Nephron progenitor cell (in vitro differentiated cells): ENCODE data around the gene ATP5PO.
A peak's percentile ranks its signal among the peaks of the same experiment; 100 is the strongest.
"Not testable (repeated sequence)": the region's sequence is repeated elsewhere in the genome, so short reads cannot be mapped to it uniquely, and the experiment has no call there.

Experiments
- DNase-seq: peaks from one replicate; pipeline ENCODE4 v3.0.0; 2021
- H3K27ac Mint-ChIP-seq: 2 replicates; pipeline ENCODE4 v1.8.0; 2021; ENCODE audit warnings: mild to moderate bottlenecking, moderate library complexity, mixed read lengths
- H3K27me3 Mint-ChIP-seq: 2 replicates; pipeline ENCODE4 v1.8.0; 2021; ENCODE audit warnings: mild to moderate bottlenecking, low read depth, mixed read lengths; ENCODE audit not compliant: poor library complexity
- H3K36me3 Mint-ChIP-seq: 2 replicates; pipeline ENCODE4 v1.8.0; 2021; ENCODE audit warnings: low read depth, mixed read lengths
- H3K4me1 Mint-ChIP-seq: 2 replicates; pipeline ENCODE4 v1.8.0; 2021; ENCODE audit warnings: mixed read lengths
- H3K4me3 Mint-ChIP-seq: 2 replicates; pipeline ENCODE4 v1.8.0; 2021; ENCODE audit warnings: mild to moderate bottlenecking, moderate library complexity, mixed read lengths
- H3K9me3 Mint-ChIP-seq: 2 replicates; pipeline ENCODE4 v1.8.0; 2021; ENCODE audit warnings: mild to moderate bottlenecking, moderate library complexity, mixed read lengths
- TF ChIP-seq, protein P1 (sequence below): fragments of 200-600 bp; sonication (generic); IDR thresholded peaks from 2 replicates; pipeline ENCODE4 v1.5.0; 2021; ENCODE audit warnings: antibody characterized with exemption

The ATP5PO gene

DNA sequence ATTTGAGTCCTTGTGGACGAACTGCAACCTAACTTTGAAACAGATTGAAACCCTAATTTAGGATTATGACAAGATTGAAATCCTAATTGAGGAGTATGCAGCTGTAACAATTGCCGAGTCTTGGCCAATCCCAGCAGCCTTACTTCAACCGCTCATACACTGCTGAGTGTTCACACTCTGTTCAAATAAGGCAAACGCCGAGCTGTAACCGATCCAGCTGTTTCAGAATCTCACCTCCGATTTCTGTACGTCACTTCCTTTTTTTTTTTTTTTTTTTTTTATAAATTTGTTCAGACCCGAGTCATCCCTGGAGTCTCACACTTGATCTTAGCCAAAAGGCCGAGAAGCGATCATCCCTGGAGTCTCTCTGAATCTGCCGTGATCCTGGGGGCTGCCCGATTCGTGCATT lies 22.3 kb upstream of the ATP5PO start:
- Mint-ChIP-seq H3K27me3 (peaks cover 5% of the 10 kb centered on the region), H3K27ac (no peak overlapping the region), H3K4me1 (peaks cover 9% of the 10 kb centered on the region), H3K4me3 (no peak overlapping the region), H3K9me3 (peaks cover 33% of the 10 kb centered on the region), H3K36me3 (peaks cover 42% of the 10 kb centered on the region)
- no peak for DNase-seq
- TF ChIP-seq, protein P1, sequence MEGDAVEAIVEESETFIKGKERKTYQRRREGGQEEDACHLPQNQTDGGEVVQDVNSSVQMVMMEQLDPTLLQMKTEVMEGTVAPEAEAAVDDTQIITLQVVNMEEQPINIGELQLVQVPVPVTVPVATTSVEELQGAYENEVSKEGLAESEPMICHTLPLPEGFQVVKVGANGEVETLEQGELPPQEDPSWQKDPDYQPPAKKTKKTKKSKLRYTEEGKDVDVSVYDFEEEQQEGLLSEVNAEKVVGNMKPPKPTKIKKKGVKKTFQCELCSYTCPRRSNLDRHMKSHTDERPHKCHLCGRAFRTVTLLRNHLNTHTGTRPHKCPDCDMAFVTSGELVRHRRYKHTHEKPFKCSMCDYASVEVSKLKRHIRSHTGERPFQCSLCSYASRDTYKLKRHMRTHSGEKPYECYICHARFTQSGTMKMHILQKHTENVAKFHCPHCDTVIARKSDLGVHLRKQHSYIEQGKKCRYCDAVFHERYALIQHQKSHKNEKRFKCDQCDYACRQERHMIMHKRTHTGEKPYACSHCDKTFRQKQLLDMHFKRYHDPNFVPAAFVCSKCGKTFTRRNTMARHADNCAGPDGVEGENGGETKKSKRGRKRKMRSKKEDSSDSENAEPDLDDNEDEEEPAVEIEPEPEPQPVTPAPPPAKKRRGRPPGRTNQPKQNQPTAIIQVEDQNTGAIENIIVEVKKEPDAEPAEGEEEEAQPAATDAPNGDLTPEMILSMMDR, result no peak

DNA sequence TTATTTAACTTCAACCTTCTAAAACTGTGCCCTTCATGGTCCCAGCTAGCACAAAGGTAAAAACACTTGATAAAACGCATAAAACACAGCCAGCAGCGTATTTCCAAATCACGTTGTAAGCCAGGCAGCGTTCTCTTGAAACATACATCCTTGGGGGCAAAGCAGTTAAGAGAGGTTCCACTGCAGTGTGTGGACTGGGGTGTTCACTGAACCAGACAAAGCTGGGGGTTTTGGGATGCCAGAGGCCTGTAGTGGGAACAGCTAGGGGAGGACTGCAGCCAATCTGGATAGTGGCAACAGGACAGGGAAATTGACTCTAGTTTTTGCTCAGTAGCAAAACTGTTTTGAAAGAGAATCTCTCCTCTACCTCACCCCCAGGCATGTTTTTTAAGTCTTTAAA lies 21.5 kb upstream of the ATP5PO start:
- H3K4me3 Mint-ChIP-seq, result no peak overlapping the region
- H3K27ac Mint-ChIP-seq, result no peak overlapping the region
- peaks cover 41% of the 10 kb centered on the region for H3K9me3 Mint-ChIP-seq
- TF ChIP-seq, protein P1, result no peak
- peaks cover 48% of the 10 kb centered on the region for H3K36me3 Mint-ChIP-seq
- peaks cover 15% of the 10 kb centered on the region for H3K4me1 Mint-ChIP-seq
- H3K27me3 Mint-ChIP-seq, result peaks cover 5% of the 10 kb centered on the region
- no peak for DNase-seq

DNA sequence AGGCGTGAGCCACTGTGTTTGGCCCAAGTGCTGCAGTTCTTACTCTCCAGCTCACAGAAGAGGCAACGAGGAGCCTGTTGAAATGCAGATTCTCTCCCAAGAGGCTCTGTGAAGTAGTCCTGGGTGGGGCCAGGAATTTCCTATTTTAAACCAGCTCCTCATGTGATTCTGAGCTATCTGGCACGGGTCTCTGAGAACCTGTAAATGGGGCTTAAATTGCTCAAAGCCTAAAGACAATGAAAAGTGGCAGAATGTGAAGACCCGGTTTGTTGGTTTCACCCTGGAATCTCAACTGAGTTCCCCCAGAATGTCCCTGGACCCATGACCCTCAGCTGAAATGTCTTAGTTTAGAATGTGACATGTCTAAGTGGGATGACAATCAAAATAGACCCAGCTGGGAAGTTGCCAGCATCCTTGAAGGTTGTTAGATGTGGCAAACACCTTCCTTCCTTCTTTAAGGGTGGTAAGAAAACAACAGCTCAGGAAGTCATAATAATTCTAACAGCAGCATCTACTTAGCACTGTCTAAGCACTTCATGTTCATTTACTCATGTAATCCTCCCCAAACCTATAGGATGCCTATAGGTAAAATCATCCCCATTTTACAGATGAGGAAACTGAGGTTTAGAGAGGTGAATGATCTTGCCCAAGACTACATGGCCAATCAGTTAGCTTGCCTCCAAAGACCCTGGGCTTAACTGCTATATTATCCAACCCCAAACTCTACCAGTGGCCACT lies 20.9 kb upstream of the ATP5PO start:
- no peak overlapping the region for H3K27ac Mint-ChIP-seq
- H3K4me3 Mint-ChIP-seq, result no peak overlapping the region
- peaks cover 48% of the 10 kb centered on the region for H3K9me3 Mint-ChIP-seq
- peaks cover 21% of the 10 kb centered on the region for H3K4me1 Mint-ChIP-seq
- H3K36me3 Mint-ChIP-seq, result peaks cover 55% of the 10 kb centered on the region
- TF ChIP-seq, protein P1, result no peak
- H3K27me3 Mint-ChIP-seq, result peaks cover 5% of the 10 kb centered on the region
- DNase-seq, result no peak

DNA sequence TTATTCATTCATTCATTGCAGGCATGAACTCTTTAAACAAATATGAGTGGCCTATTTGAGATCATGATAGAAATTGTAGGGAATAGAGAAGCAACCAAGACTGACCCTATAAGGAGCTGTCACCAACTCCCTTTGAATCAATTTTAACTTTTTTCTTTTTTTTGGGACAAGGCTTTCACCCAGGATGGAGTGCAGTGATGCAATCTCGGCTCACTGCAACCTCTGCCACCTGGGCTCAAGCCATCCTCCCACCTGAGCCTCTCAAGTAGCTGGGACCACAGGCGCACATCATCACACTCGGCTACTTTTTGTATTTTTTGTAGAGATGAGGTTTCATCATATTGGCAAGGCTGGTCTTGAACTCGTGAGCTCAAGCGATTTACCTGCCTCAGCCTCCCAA lies 17.1 kb upstream of the ATP5PO start:
- Mint-ChIP-seq H3K27me3 (no peaks in the 10 kb centered on the region), H3K4me1 (peaks cover 15% of the 10 kb centered on the region), H3K4me3 (peak overlapping the region; percentile 89), H3K36me3 (peaks cover 26% of the 10 kb centered on the region), H3K9me3 (peaks cover 28% of the 10 kb centered on the region), H3K27ac (no peak overlapping the region)
- DNase-seq, result no peak
- TF ChIP-seq, protein P1, result no peak

DNA sequence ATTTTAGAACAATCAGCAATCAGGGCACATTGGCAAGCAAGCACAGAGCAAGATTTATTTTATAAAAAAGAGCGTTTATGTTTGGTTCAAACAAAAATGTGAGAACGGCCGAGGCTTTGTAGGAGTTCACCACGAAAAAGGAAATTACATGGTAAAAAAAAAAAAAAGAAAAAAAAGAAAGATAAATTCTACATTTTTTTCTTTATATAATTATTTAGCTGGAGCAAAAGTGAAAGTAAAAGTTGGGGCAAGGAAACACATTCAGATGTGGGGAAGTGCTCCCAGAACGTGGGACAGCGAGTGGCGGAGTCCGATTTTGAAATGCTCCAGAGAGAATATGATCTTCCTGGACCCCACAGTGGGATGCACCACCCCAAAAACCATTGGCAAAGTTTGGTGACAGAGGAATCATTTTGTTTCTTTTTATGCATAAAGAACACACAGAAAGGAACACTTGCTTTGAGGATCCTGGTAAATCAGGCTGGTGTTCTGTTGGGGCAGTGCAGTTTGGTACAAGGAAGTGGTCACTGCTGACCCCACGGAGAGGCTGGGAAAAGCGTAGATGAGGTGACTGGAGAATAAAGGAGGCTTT lies 16.3 kb upstream of the ATP5PO start:
- Mint-ChIP-seq H3K9me3 (peaks cover 28% of the 10 kb centered on the region), H3K27ac (peak overlapping the region; percentile 83), H3K4me3 (peak overlapping the region; percentile 89), H3K36me3 (peaks cover 26% of the 10 kb centered on the region), H3K4me1 (peaks cover 15% of the 10 kb centered on the region), H3K27me3 (no peaks in the 10 kb centered on the region)
- no peak for DNase-seq
- TF ChIP-seq, protein P1, result no peak

DNA sequence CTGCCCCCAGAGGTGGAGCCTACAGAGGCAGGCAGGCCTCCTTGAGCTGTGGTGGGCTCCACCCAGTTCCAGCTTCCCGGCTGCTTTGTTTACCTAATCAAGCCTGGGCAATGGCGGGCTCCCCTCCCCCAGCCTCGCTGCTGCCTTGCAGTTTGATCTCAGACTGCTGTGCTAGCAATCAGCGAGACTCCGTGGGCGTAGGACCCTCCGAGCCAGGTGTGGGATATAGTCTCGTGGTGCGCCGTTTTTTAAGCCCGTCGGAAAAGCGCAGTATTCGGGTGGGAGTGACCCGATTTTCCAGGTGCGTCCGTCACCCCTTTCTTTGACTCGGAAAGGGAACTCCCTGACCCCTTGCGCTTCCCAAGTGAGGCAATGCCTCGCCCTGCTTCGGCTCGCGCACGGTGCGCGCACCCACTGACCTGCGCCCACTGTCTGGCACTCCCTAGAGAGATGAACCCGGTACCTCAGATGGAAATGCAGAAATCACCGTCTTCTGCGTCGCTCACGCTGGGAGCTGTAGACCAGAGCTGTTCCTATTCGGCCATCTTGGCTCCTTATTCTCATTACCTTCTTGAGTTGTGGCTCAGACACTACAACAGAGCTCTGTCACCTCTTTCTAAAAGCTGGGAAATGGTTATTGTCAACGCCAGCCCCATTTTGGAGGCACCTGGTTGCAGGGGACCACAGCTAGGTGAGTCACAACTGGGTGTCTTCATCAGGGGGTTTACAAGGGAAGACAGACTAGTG lies 15.6 kb upstream of the ATP5PO start:
- DNase-seq, H3K27me3 Mint-ChIP-seq: not testable (repeated sequence)
- Mint-ChIP-seq H3K36me3 (peaks cover 26% of the 10 kb centered on the region), H3K4me3 (peak overlapping the region; percentile 89), H3K9me3 (peaks cover 28% of the 10 kb centered on the region), H3K4me1 (peaks cover 15% of the 10 kb centered on the region), H3K27ac (peak overlapping the region; percentile 83)

DNA sequence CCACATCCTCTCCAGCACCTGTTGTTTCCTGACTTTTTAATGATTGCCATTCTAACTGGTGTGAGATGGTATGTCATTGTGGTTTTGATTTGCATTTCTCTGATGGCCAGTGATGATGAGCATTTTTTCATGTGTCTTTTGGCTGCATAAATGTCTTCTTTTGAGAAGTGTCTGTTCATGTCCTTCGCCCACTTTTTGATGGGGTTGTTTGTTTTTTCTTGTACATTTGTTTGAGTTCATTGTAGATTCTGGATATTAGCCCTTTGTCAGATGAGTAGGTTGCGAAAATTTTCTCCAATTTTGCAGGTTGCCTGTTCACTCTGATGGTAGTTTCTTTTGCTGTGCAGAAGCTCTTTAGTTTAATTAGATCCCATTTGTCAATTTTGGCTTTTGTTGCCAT lies 10.6 kb upstream of the ATP5PO start:
- H3K27me3 Mint-ChIP-seq, H3K4me1 Mint-ChIP-seq, DNase-seq, H3K36me3 Mint-ChIP-seq, H3K27ac Mint-ChIP-seq, H3K4me3 Mint-ChIP-seq: not testable (repeated sequence)
- H3K9me3 Mint-ChIP-seq, result peaks cover 15% of the 10 kb centered on the region
